GM19023 (cell line): ENCODE results near the gene TXNDC11.

Experiments
- ATAC-seq: cut with Tn5 transposase; IDR thresholded peaks from one replicate; pipeline ENCODE4 v1.9.1; 2021; ENCODE audit warnings: mild to moderate bottlenecking, moderate library complexity; ENCODE audit not compliant: unreplicated experiment

The TXNDC11 gene

GRCh38 chr16:11662582-11662981 lies 80.1 kb downstream of the TXNDC11 start:
- no peak for ATAC-seq

- ATAC-seq = no peak
Observed at GRCh38 chr16:11660565-11660964, 82.1 kb downstream of the TXNDC11 start.

GRCh38 chr16:11658896-11659708 lies 83.6 kb downstream of the TXNDC11 start:
- ATAC-seq = no peak

- ATAC-seq = no peak
Observed at GRCh38 chr16:11657556-11657955, 85.1 kb downstream of the TXNDC11 start.

GRCh38 chr16:11655655-11656054 lies 87.0 kb downstream of the TXNDC11 start:
- ATAC-seq = no peak

- no peak for ATAC-seq
Observed at GRCh38 chr16:11651796-11652195, 90.9 kb downstream of the TXNDC11 start.

- ATAC-seq = no peak
Observed at GRCh38 chr16:11650641-11651591, 91.7 kb downstream of the TXNDC11 start.

- ATAC-seq = no peak
Observed at GRCh38 chr16:11649276-11649675, 93.4 kb downstream of the TXNDC11 start.

- ATAC-seq = no peak
Observed at GRCh38 chr16:11642765-11643116, 99.9 kb downstream of the TXNDC11 start.

- ATAC-seq = no peak
Observed at GRCh38 chr16:11640987-11641817, 101.5 kb downstream of the TXNDC11 start.

GRCh38 chr16:11639925-11640899 lies 102.4 kb downstream of the TXNDC11 start:
- ATAC-seq = no peak

- no peak for ATAC-seq
Observed at GRCh38 chr16:11639008-11639562, 103.6 kb downstream of the TXNDC11 start.

- no peak for ATAC-seq
Observed at GRCh38 chr16:11638140-11638539, 104.5 kb downstream of the TXNDC11 start.

GRCh38 chr16:11637320-11637719 lies 105.3 kb downstream of the TXNDC11 start:
- no peak for ATAC-seq

GRCh38 chr16:11636172-11636721 lies 106.4 kb downstream of the TXNDC11 start:
- no peak for ATAC-seq

GRCh38 chr16:11635679-11636171 lies 106.9 kb downstream of the TXNDC11 start:
- no peak for ATAC-seq

- ATAC-seq = no peak
Observed at GRCh38 chr16:11635113-11635652, 107.5 kb downstream of the TXNDC11 start.

- ATAC-seq = no peak
Observed at GRCh38 chr16:11634312-11634711, 108.3 kb downstream of the TXNDC11 start.

GRCh38 chr16:11633113-11633512 lies 109.5 kb downstream of the TXNDC11 start:
- ATAC-seq = no peak
